ENCODE results near the gene TCF4.

Gene TCF4

DNA sequence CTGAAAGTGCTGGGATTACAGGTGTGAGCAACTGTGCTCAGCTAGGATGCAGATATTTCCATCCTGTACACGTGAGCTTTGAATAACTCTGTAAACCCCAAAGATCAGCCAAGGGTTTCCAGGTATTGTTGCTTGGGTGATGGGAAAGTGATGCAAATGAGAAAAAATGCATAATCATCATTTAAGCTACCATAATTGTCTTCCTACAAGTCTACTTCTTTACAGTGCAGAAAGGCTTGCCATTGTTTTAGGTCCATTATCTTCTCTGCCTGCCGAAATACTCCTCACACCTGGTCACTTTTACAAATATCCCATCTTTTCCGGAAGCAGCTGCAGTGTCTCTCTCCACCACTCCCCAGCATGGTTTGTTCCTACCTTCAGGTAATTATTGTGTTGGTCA, 368.9 kb downstream of the TCF4 start:
- H3K4me3 ChIP-seq (ENCODE audit: low read depth, low read length) = no peak overlapping the region
- no peaks in the 10 kb centered on the region for H3K9me3 ChIP-seq (ENCODE audit: control insufficient read depth, insufficient read depth, low read length)
- H3K4me1 ChIP-seq (ENCODE audit: control insufficient read depth, insufficient read depth, low read length) = peaks cover 11% of the 10 kb centered on the region
- no peak overlapping the region for H3K9ac ChIP-seq (ENCODE audit: low read depth, low read length)
- no peaks in the 10 kb centered on the region for H3K36me3 ChIP-seq (ENCODE audit: control insufficient read depth, insufficient read depth, low read length)
- H3K27me3 ChIP-seq (ENCODE audit: control insufficient read depth, insufficient read depth, low read length) = no peaks in the 10 kb centered on the region

DNA sequence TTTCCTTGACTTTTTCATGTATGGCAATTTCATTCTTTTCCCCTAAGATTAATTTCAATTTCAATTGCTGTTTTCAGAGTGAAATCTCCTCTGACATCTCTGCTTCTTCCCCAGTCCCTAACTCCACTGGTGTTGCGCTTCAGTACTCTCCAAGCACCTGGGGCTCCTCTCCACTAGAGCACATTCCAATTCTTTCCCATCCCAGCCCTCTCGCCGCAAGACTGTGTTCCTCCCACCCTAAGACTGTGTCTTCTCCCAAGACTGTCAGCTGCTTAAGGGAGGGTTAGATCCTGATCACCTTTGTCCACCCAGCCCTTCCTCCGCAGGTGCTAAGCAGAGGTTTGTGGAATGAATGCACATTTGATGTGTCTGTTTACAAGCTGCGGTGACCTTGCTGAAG, 373.0 kb downstream of the TCF4 start:
- H3K4me3 ChIP-seq (ENCODE audit: low read depth, low read length) = no peak overlapping the region
- no peak overlapping the region for H3K9ac ChIP-seq (ENCODE audit: low read depth, low read length)
- H3K9me3 ChIP-seq (ENCODE audit: control insufficient read depth, insufficient read depth, low read length) = no peaks in the 10 kb centered on the region
- H3K36me3 ChIP-seq (ENCODE audit: control insufficient read depth, insufficient read depth, low read length) = no peaks in the 10 kb centered on the region
- H3K4me1 ChIP-seq (ENCODE audit: control insufficient read depth, insufficient read depth, low read length) = peaks cover 11% of the 10 kb centered on the region
- no peaks in the 10 kb centered on the region for H3K27me3 ChIP-seq (ENCODE audit: control insufficient read depth, insufficient read depth, low read length)

DNA sequence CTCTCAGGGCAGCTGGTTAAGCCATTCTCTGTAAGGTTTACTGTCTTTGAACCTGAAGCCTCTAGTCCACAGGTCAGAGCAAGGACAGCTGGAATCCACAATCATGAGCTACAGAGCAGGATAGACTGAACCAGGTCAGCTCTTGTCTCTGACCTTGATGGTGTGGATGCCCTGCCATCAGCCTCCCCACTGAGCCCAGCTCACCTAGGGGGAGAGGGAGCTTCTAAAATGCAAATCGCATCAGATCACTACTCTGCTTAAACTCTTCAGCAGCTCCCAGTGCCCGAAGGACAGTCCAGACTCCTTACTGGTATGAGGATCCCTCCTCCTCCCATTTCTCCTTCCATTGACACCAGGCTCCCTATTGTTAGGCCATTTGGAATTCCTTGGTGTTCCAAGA, 373.5 kb downstream of the TCF4 start:
- Histone ChIP-seq H3K4me1 (ENCODE audit: control insufficient read depth, insufficient read depth, low read length) (peaks cover 11% of the 10 kb centered on the region), H3K9me3 (ENCODE audit: control insufficient read depth, insufficient read depth, low read length) (no peaks in the 10 kb centered on the region), H3K27me3 (ENCODE audit: control insufficient read depth, insufficient read depth, low read length) (no peaks in the 10 kb centered on the region), H3K9ac (ENCODE audit: low read depth, low read length) (no peak overlapping the region), H3K36me3 (ENCODE audit: control insufficient read depth, insufficient read depth, low read length) (no peaks in the 10 kb centered on the region), H3K4me3 (ENCODE audit: low read depth, low read length) (no peak overlapping the region)

DNA sequence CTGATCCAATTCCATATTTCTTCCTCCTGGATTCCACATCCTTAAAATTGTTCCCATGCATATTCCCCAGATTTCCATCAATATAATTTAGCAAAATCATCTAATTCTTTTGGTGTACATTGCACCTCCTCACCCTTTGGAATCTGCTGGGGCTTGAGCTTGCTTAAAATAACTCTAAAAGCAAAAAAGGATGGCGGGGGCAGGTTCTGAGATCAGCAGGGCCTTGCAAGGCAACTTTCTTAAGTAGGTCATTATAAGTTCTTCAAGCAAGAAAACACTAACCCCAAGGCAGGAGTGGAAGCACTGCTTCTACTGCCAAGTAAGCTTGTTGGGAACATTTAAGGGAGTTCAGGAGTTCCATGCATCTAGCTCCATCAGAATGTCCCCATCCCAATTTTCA, 374.4 kb downstream of the TCF4 start:
- Histone ChIP-seq H3K4me1 (ENCODE audit: control insufficient read depth, insufficient read depth, low read length) (peaks cover 11% of the 10 kb centered on the region), H3K27me3 (ENCODE audit: control insufficient read depth, insufficient read depth, low read length) (no peaks in the 10 kb centered on the region), H3K36me3 (ENCODE audit: control insufficient read depth, insufficient read depth, low read length) (no peaks in the 10 kb centered on the region), H3K9ac (ENCODE audit: low read depth, low read length) (no peak overlapping the region), H3K9me3 (ENCODE audit: control insufficient read depth, insufficient read depth, low read length) (no peaks in the 10 kb centered on the region), H3K4me3 (ENCODE audit: low read depth, low read length) (no peak overlapping the region)

DNA sequence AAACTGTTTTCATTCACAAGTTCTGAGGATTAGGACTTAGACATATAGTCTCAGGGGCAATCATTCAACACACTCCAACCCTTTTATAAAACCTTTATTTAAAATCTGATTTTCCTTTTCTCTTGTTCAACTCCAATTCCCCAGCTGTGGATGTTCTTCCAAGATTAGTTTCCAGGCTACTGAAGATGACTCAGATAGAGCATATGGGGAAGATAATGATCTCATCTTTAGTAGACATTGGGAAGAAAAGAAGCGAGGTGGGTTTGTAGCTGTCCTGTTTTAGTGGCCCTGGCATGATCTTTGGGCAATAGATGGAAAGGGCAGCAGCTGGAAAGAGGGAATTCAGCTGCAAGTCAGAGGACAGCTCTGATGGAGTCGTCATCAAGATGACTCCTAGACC, 381.1 kb downstream of the TCF4 start:
- H3K9ac ChIP-seq (ENCODE audit: low read depth, low read length) = no peak overlapping the region
- no peaks in the 10 kb centered on the region for H3K36me3 ChIP-seq (ENCODE audit: control insufficient read depth, insufficient read depth, low read length)
- no peak overlapping the region for H3K4me3 ChIP-seq (ENCODE audit: low read depth, low read length)
- H3K4me1 ChIP-seq (ENCODE audit: control insufficient read depth, insufficient read depth, low read length) = no peaks in the 10 kb centered on the region
- H3K27me3 ChIP-seq (ENCODE audit: control insufficient read depth, insufficient read depth, low read length) = no peaks in the 10 kb centered on the region
- H3K9me3 ChIP-seq (ENCODE audit: control insufficient read depth, insufficient read depth, low read length) = no peaks in the 10 kb centered on the region

DNA sequence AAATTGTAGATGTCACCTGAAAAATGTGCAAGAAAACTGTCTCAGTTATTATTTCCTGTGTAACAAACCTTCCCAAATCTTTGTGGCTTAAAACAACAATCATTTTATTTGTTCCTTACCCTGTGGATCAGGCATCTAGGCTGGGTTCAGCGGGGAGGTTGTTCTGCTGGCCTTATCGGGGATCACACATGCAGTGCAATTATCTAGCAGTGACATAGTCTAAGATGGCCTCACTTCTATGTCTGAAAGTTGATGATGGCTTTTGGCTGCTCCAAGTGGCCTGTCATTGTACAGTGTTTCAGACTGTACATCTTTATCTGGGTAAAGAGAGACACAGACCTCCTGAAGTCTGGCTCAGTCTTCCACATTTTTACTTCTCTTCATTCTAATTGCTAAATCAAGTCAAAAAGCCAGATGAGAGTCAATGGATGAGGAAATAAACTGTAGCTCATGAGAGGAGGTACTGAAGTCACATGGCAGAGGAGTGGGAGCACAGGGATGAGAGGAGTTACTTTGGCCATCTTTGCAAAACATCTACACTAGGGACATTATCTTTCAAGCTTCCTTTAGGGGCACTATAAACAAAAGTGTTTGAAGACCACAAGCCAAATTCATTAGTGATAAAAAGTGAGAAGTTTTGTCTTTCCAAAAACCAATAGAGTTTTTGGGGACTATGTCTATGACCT, 385.6 kb downstream of the TCF4 start:
- H3K27me3 ChIP-seq (ENCODE audit: control insufficient read depth, insufficient read depth, low read length) = no peaks in the 10 kb centered on the region
- no peaks in the 10 kb centered on the region for H3K9me3 ChIP-seq (ENCODE audit: control insufficient read depth, insufficient read depth, low read length)
- H3K36me3 ChIP-seq (ENCODE audit: control insufficient read depth, insufficient read depth, low read length) = no peaks in the 10 kb centered on the region
- no peaks in the 10 kb centered on the region for H3K4me1 ChIP-seq (ENCODE audit: control insufficient read depth, insufficient read depth, low read length)
- no peak overlapping the region for H3K4me3 ChIP-seq (ENCODE audit: low read depth, low read length)
- no peak overlapping the region for H3K9ac ChIP-seq (ENCODE audit: low read depth, low read length)

DNA sequence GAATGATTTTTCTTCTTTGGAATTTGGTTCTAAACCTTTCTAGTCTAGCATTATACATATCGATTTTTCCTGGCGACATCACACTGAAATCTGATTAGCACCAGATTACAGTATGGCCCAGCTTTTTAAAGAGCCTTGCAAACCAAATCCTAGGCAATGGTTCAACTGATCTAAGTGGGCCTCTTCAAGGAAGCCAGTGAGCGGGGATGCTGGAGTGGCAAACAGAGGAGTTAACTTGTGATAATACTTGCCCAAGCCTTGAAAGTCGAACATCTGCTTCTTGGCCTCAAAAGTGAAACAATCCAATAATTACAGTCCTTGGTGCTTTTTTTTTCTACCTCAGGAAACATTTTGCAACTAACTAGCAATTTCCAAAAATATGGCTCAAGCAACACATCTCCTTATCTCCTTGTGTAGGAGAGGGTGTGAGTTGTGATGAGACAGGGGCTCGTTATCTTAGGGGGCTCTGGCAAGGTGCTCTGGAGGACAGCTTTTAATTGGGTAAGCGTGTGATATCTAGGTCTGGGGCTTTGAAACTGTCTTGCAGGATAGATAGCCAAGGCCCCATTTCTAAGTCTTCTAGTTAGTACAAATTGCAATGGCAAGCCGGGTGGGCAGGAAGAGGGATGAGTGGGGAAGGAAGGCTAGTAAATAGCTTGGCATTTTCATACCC, 388.6 kb downstream of the TCF4 start:
- H3K36me3 ChIP-seq (ENCODE audit: control insufficient read depth, insufficient read depth, low read length) = no peaks in the 10 kb centered on the region
- no peak overlapping the region for H3K4me3 ChIP-seq (ENCODE audit: low read depth, low read length)
- no peaks in the 10 kb centered on the region for H3K4me1 ChIP-seq (ENCODE audit: control insufficient read depth, insufficient read depth, low read length)
- H3K9me3 ChIP-seq (ENCODE audit: control insufficient read depth, insufficient read depth, low read length) = no peaks in the 10 kb centered on the region
- H3K9ac ChIP-seq (ENCODE audit: low read depth, low read length) = no peak overlapping the region
- H3K27me3 ChIP-seq (ENCODE audit: control insufficient read depth, insufficient read depth, low read length) = no peaks in the 10 kb centered on the region

DNA sequence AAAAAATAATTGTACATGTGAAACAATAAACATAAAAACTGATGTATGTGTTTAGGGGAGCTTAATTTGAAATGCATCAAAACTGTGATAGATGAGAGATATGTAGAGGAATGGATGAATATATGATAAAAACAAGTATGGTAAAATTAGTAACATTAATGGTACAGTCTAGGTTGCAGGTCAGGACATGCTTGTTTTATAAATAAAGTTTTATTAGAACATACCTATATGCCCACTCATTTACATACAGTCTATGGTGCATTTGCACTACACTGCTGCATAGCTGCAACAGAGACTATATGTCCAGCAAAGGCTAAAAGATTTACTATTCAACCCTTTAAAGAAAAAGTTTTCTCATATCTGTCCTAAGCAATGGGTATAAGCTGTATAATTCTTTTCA, 392.1 kb downstream of the TCF4 start:
- Histone ChIP-seq H3K9ac (ENCODE audit: low read depth, low read length) (no peak overlapping the region), H3K4me3 (ENCODE audit: low read depth, low read length) (no peak overlapping the region), H3K27me3 (ENCODE audit: control insufficient read depth, insufficient read depth, low read length) (no peaks in the 10 kb centered on the region), H3K9me3 (ENCODE audit: control insufficient read depth, insufficient read depth, low read length) (no peaks in the 10 kb centered on the region), H3K4me1 (ENCODE audit: control insufficient read depth, insufficient read depth, low read length) (no peaks in the 10 kb centered on the region), H3K36me3 (ENCODE audit: control insufficient read depth, insufficient read depth, low read length) (no peaks in the 10 kb centered on the region)

DNA sequence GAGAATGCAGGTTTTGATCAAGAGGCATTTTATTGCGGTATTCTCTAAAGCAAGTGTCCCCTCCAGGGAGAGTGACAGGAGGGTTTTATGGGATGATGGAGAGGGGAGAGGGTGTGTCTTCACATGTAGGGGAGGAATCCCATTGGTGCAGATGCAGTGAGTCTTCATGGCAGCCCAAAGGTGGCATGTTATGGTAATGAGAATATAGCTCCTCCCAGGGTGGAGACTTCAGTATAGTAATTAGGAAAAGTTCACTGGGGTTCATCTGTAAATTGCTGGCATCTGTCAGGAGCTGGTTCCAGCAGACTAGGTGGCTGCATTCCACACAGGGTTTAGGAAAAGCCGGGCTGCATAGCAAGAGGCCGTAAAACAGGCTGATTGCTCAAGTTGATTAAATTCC, 398.0 kb downstream of the TCF4 start:
- Histone ChIP-seq H3K36me3 (ENCODE audit: control insufficient read depth, insufficient read depth, low read length) (no peaks in the 10 kb centered on the region), H3K4me3 (ENCODE audit: low read depth, low read length) (no peak overlapping the region), H3K9ac (ENCODE audit: low read depth, low read length) (no peak overlapping the region), H3K27me3 (ENCODE audit: control insufficient read depth, insufficient read depth, low read length) (no peaks in the 10 kb centered on the region), H3K4me1 (ENCODE audit: control insufficient read depth, insufficient read depth, low read length) (no peaks in the 10 kb centered on the region), H3K9me3 (ENCODE audit: control insufficient read depth, insufficient read depth, low read length) (no peaks in the 10 kb centered on the region)

DNA sequence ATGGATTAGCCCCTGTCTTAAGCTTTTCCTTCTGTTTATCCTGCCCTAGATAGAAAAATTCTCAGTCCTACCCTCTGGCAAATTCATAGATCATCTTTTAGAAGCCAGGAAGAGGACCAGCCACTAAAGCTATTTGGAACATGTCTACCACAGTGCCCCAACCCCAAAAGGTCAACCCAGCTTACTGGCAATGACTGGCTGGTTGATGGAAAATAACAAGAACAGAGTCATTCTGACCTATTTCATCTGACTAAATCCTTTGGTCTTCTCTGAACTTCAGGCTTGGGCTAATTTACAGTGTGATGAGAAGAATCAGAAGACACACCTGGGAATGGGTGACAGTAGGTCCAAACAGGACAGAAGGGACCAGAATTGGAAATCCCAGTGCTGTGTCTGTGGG, 401.4 kb downstream of the TCF4 start:
- Histone ChIP-seq H3K27me3 (ENCODE audit: control insufficient read depth, insufficient read depth, low read length) (no peaks in the 10 kb centered on the region), H3K9me3 (ENCODE audit: control insufficient read depth, insufficient read depth, low read length) (no peaks in the 10 kb centered on the region), H3K36me3 (ENCODE audit: control insufficient read depth, insufficient read depth, low read length) (no peaks in the 10 kb centered on the region), H3K4me3 (ENCODE audit: low read depth, low read length) (no peak overlapping the region), H3K9ac (ENCODE audit: low read depth, low read length) (no peak overlapping the region), H3K4me1 (ENCODE audit: control insufficient read depth, insufficient read depth, low read length) (no peaks in the 10 kb centered on the region)

DNA sequence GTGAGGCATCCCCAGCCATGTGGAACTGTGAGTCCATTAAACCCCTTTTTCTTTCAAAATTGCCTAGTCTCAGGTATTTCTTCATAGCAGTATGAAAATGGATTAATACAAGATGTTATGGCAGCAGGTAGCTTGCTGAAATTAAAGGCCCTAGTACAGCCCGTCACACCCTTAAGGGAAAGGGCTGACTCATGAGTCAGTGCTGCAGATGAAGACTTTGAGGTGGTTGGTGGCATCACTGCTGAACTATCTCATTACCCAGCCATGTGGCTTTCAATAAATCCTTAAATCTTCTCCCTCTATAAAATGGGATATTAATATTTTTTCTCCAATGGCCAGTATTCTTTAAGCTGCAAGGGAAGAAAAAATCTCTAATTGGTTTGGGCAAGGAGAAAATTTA, 402.6 kb downstream of the TCF4 start:
- H3K4me1 ChIP-seq (ENCODE audit: control insufficient read depth, insufficient read depth, low read length) = no peaks in the 10 kb centered on the region
- no peak overlapping the region for H3K4me3 ChIP-seq (ENCODE audit: low read depth, low read length)
- no peaks in the 10 kb centered on the region for H3K27me3 ChIP-seq (ENCODE audit: control insufficient read depth, insufficient read depth, low read length)
- no peaks in the 10 kb centered on the region for H3K9me3 ChIP-seq (ENCODE audit: control insufficient read depth, insufficient read depth, low read length)
- H3K36me3 ChIP-seq (ENCODE audit: control insufficient read depth, insufficient read depth, low read length) = no peaks in the 10 kb centered on the region
- H3K9ac ChIP-seq (ENCODE audit: low read depth, low read length) = no peak overlapping the region

DNA sequence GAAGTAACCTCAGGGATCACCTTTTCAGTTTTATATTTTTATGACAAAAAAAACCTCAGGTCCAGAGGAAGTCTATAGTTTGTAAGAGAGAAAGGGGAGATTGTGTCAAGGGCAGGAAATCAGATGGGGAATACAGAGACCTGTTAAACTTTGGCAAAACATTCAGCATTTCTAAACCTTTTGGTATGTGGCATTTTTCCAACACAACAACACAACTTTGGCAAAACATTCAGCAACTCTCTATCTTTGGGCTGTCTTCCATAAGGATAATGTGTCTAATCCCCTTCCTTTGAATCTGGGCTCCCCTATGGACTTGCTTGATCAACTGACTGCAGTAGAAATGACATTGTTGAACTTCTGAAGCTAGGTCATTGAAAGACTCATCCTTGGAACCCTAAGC, 408.2 kb downstream of the TCF4 start:
- H3K4me3 ChIP-seq (ENCODE audit: low read depth, low read length) = no peak overlapping the region
- H3K9me3 ChIP-seq (ENCODE audit: control insufficient read depth, insufficient read depth, low read length) = no peaks in the 10 kb centered on the region
- H3K36me3 ChIP-seq (ENCODE audit: control insufficient read depth, insufficient read depth, low read length) = no peaks in the 10 kb centered on the region
- no peak overlapping the region for H3K9ac ChIP-seq (ENCODE audit: low read depth, low read length)
- no peaks in the 10 kb centered on the region for H3K27me3 ChIP-seq (ENCODE audit: control insufficient read depth, insufficient read depth, low read length)
- H3K4me1 ChIP-seq (ENCODE audit: control insufficient read depth, insufficient read depth, low read length) = no peaks in the 10 kb centered on the region

Measured in iPS-15b (cell line).